Activated CD4-positive, alpha-beta T cell treated with anti-CD3 and anti-CD28 coated beads, Interleukin-10, Interleukin-2, amounts not matched to agents 100 ng/mL and 50 ng/mL, durations not matched to agents 16 hours and 8 hours (primary cell): ENCODE data around the gene PSMG3.
A peak's percentile ranks its signal among the peaks of the same experiment; 100 is the strongest.

Source experiments
- DNase-seq: peaks from one replicate; pipeline ENCODE4 v3.0.0-alpha.2; 2020

Gene PSMG3

DNA sequence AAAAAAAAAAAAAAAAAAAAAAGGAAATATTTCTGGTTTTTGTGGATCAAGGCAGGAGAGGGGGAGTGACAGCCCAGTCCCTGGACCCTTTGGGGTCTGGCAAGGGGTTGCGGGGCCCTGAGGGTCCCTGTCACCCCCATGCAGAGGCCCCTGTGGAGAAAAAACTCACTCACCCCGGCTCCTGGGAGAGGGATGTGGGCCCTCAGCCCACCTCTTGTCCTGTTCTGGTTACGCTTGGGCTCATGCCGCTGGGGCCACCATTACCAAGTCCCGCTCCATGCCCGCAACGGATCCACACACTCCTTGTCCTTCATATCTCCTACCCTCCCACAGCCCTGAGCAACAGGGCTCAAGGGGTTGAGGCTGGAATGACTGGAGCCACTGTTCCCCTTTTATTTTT, 12.8 kb downstream of the PSMG3 start:
- no peak for DNase-seq

DNA sequence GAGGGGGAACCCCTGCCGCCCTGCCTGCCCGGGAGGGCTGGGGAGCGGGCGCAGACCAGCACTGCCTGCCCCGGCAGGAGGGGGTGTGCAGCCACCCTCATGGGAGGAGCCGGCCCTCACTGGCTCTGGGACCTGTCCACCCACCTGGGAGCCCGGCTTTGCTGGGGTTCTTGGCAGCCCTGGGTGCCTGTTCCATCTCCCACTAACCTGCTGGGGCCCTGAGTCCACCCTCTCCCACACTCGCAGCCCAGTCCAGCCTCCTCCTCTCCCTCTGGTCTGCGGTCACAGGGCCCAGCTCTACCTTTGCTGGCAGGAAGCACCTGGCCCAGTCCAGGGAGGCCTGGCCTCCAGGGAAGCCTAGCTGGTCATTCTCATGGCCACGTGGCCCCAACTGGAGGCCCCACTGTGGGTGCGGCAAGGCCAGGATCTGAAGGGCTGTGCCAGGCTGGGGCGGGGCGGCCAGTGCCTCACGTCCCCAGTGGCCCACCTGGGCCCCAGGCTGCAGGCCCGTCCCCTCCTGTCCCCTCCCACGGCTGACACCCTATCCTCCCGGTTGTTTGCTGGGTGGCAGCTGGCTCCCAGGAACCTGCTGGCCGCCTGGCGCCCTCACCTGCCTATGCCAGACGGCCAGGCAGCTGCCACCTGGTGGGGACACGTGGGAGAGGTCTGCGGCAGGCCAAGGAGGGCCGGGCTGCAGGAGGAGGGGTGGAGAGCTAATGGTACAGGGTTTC, 13.9 kb downstream of the PSMG3 start, which contains the start of gene TMEM184A:
TSS of gene TMEM184A (minus strand) at position 393 of the 731 bp plus-strand sequence. CDS start 721 bp downstream, outside the sequence.
- peak; percentile 36 for DNase-seq

DNA sequence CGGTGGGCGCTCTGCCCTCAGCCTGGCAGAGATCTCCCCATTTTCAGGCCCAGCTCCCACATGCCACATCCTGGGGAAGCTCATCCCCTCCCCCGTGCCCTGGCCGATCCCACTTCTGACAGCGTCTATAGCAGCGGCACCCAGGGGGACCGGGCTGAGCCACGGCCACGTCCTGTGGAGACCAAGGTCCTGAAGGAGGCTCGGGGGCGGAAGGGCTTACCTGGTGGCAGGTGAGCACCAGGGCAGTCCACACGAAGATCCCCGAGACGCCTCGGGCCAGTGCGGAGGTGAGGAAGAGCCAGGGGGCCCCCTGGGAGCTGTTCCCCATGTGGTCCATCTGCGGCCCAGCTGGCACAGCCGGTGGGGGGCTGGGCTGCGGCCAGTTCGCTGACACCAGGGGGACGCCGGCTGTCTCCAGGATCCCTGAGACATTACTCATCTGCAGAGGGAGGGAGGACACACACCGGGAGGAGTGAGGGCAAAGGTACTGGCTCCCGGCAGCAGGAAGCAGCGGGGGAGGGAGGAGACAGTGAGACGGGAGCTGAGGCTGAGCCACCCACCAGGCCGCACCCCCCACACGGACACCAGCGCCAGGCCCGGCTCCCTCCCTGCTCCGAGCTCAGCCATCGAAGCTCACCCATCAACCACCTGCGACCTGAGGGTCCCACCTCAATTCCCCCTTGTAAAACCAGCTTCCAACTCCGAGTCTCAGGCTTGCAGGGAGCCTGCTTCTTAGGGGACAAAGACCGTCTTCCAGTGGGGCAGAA, 14.6 kb downstream of the PSMG3 start:
- DNase-seq: no peak

DNA sequence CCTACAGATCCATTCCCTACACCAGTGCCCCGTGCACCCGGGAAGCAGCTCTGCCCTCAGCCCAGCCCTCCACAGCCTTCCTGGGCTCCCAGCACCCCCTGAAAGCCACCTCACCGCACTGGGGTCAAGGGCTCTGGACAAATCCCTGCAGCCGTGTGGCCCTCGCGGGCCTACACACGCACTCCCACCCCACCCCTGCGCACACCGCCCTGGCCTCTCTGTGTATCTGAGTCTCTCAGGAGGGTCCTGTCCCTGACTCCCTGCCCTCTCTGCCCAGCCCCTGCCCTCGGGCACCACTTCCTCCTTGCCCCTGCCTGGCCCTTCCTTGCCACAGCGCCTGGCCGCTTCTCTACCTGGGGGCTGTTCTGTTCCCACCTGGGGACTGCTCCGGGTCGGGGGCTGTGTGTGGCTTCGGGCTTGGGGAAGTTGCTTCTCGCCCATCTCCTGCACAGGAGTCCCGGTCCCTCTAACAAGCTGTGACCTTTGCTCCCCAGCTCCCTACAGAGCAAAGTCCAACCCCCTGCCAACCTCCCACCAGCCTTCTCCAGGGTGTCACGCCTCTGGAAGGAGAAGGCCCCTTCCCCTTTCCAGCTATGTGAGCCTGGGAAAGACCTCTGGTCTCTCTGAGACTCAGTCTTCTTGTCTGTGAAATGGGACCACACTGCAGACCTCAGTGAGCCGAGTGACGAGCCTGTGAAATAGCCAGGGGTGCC, 15.3 kb downstream of the PSMG3 start:
- no peak for DNase-seq

DNA sequence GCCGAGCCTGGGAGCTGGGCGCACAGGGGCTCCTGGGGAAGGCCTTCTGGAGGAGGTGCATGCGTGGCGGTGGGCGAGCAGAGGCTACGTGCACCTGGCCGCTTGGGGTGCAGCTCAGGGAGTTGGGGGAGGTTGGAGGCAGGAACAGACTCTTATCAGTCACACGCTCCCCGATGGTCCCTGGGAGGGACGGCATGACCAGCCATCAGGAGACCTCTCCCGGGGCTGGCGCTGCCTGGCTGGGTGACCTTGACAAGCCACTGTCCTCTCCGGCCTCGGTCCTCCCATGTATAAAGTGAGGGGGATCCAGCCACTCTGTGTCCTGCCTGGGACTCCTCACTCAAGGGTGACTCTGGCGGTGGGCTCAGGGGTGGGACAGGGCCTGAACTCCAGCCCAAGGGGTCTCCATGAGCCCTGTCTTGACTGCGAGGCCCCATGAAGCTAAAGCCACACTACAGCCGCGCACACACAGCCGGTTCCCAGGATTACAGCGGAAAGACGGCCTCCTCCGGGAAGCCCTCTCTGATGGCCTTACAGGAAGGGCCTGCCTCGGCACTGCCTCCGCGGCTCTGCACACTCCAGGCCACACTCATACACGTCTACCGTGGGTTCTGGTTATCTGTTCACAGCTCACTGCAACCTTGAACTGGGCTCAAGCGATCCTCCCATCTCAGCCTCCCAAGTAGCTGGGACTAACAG, 16.2 kb downstream of the PSMG3 start:
- DNase-seq: no peak

DNA sequence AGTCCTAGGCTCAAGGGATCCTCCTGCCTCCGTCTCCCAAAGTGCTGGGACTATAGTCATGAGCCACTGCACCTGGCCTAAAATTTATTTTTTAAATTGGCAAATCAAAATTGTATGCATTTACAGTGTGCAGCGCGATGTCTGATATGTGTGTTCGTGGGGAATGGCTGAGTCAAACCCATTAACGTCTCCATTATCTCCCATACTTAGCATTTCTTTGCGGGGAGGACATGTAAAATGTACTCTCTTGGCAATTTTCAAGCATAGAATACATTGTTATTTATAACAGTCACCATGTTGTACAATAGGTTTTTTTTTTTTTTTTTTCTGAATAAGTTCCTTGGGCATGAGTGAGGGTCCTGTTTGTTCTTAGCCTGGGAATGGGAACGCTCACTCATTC, 17.6 kb downstream of the PSMG3 start:
- no peak for DNase-seq

DNA sequence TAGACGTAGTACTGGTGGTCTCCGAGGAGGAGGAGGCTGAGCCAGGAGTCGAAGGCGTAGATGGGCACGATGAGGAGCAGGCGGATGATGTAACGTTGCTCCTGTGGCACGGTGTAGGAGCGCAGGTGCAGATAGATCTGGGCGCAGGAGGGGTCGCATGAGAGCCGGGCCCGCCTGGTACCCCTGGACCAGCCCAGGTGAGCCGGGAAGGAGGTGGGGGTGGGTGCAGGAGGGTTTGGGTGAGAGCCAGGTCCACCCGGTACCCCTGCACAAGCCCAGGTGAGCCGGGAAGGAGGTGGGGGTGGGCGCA, 19.0 kb downstream of the PSMG3 start:
- DNase-seq: no peak

DNA sequence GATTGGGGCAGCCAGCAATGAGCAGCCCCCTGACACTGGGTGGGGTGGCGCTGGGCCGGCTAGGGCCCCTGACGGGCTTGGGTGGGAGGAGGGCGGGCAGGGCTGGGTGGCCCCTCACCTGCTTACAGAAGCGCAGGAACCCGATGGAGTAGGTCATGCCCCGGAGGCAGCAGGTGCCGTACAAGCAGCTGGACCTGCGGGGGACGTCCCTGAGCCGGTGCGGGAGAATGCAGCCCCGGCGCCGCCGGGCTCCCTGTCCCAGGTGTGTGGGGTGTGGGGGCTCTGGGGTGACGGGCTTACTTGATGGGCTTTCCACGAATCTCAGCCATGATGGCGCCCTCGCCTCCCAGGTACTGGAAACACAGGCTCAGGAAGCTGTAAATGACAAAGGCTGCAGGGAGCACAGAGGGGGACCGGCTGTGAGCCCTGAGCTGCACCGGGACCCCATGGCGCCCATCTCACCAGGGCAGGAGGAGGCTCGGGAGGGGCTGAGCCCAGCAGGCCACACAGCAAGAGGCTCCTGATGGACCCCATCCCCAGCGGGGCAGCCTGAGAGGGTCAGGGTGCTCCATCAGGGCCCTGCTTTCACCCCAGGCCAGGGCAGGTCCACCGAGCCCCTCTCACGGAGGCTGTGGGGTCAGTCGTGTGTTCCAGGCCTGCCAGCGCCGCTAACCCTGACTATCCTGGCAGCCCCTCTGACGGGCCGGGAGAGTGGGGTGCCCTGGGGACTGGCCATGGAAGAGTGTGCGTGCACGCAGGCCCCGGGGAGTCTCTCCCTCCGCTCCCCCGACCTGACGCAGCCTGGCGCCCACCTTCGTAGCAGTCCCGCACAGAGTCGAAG, 19.6 kb downstream of the PSMG3 start:
- DNase-seq: no peak

DNA sequence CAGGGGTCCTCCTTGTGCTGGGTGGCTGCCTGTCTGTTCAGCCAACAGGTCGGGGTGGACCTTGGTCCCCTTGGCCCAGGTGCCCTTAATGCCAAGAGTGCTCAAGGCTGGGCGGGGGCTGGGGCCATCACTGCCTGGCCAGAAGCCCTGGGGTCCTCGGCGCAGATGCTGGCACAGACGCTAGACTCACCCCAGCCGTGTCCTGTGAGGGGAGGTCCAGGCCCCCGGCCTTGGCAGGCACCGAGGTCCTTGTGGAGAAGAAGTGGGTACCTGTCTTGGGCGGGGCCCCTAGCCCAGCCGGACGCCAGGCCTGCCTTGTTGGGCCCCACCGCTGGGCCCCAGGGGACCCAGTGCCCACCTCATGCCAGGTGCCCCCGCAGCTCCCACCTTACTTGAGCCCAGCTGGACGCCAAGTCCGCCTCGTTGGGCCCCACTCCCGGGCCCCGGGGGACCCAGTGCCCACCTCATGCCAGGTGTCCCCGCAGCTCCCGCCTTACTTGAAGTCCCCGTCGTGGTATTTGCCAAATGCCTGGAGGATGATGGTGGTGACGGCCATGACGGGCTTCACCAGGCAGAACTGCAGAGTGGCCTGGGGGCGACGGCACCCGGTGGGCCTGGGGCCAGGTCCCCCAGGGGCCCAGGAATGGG, 20.4 kb downstream of the PSMG3 start:
- no peak for DNase-seq

DNA sequence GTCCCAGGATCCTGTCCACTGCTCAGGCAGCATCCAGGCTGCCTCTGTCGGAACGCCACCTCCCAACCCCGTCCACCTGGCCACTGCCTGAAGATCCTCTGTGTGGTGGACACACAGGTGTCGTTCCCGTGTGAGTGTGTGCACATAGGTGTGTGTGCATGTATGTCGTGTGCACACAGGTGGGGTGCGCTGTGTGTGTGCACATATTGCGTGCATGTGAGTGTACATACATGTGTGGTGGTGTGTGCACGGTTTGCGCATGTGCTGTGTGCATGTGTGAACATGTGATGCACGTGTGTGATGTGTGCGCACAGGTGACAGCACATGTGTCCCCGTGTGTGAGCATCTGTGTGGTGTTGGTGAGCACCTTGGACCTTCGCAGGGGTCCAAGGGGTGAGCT, 20.9 kb downstream of the PSMG3 start:
- DNase-seq: no peak

DNA sequence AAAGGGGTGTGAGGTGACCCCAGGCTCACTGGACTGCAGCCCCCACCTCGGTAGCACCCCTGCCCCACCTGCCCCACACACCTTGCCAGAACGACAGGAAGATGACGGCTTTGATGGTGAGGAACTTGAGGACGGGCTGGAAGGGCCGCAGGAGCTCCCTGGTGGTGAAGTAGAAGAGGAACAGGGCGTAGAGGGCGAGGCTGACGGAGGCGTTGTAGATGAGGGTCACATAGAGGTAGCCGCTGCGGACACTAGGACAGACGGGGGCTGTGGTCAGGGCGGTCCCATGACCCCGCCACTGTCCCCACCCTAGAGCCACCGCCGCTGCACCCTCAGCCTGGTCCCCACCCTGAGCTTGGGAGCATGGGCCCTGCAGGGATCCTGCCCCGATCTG, 21.4 kb downstream of the PSMG3 start:
- DNase-seq: peak; percentile 20

DNA sequence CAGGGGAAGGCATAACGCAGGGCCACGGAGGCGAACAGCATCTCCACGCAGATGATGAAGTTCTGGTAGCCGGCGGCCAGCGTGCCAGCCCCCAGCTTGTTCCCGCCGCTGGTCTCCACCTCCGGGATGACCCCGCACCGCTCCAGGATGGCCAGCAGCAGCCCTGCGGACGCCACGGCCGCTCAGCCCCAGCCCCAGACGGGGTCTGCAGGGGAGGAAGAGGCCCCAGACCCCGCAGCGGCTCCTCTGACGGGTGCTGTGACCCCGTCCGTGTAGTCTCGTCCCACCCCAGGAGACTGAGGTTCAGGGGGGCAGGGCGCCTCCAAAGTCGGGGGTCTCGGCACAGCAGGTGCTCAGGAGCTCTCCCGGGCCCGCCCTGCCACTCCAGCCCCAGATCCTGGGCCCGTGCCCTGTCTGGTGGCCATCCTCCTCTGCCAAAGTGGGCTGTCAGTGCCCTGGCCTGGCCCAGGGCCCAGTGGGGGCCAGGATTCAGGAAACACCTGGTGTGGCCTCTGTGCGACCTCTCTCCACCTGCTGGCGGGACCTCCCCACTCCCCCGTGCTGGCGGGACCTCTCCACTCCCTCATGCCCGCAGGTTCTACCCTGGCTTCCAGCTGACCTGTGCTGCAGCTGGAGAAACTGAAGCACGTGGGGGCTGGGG, 21.9 kb downstream of the PSMG3 start:
- no peak for DNase-seq

DNA sequence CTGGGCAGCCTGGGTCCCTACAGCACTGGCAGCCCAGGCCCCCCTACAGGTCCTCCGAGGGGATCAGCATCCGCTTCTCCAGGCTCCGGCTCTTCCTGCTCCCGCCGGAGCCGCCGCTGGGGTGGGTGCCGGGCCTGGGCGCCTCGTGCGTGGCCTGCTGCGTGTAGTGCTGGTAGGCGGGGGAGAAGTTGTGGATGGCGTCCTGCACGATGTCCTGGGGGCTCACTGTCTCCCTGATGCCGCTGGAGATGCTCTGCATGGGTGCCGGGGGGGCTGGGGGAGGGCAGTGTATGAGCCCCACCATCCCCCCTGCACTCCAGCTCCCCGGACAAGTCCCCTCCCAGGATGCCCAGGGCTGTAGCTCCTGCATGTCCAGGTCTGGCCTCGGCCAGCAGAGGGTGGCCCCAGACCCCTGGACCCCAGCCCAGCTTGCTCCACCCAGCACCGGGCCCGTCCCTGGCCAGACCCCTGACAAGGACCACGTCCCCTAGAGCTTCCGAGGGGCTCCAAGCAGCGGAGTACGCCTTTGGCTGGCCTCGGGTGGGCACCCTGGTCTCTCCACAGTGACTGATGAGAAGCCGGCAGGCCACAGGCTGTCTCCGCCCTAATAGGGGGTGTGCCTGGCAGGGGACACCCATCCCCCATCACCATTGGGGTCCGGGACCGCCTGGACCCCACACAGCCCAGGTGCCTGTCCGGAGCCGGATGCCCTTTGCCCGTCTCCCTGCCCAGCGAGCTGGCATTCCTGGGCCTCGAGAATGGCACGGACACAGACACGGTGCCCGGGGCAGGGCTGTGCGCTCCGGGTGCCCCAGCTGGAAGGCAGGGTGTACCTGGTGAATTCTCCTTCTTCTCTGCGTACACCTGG, 22.7 kb downstream of the PSMG3 start:
- DNase-seq: no peak

DNA sequence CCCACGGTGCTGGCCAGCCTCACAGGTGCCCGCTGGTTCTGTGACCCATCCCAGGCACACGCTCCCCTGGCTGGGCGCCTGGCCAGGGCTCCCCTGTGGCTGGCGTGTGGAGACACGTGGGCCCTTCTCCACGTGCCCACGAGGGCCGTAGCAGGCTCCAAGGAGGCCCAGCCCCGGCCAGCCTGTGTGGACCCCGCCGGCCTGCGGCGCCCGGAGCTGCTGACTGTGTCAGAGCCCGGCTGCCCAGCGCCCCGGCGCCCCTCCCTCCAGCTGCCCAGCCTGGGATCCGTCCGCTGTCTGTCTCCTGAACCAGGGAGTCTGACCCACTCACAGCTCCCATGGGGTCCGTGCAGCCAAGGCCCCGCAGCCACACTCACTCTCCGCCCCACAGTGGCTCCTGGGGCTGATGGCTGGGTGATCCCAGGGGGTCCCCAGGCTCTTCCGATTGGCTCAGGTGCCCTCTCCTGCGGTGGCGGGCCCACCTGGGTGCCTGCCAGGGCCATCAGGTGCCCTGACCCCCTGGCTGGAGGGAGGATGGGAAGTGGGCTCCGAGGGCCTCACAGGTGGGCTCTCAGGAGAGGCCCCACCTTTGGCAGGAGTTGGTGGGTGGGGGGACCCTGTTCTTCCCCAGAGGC, 23.4 kb downstream of the PSMG3 start:
- no peak for DNase-seq

DNA sequence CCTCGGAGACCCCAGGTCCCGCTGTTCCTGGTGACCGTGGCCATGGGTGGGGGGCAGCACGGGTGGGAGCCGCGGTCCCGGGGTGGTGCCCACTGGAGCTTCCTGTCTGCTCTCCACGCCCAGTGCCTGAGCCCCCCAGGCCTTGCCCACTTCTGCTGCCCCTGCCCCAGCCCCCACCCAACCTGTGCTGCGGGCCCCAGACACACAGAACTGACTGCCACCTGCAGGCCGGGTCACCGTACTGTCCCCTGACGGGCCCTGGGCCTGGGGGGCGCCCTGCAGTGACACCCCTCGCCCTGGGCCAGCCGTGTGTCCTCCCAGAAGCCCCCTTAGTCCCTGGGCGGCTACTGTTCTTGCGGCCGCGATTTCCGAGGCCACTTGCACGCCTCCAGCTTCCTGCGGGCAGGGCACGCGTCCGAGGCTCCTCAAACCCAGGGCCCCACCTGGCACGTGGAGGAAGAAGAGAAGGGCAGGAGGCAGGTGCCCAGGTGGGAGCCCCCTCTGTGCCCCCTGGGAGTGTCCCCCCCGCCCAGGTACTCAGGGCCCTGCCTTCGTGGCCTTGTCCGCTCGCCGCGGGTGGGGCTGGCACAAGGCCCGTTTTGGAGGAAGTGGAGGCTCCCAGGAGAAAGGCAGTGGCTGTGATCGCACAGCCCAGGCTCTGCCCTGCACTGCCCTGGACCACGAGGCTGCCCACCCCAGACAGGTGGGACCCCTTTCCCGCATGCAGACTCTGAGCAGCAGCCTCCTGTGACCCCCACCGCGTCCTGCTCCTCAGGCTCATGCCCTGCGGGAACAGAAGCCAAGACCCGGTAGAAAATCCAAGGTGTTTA, 24.2 kb downstream of the PSMG3 start:
- DNase-seq: no peak

DNA sequence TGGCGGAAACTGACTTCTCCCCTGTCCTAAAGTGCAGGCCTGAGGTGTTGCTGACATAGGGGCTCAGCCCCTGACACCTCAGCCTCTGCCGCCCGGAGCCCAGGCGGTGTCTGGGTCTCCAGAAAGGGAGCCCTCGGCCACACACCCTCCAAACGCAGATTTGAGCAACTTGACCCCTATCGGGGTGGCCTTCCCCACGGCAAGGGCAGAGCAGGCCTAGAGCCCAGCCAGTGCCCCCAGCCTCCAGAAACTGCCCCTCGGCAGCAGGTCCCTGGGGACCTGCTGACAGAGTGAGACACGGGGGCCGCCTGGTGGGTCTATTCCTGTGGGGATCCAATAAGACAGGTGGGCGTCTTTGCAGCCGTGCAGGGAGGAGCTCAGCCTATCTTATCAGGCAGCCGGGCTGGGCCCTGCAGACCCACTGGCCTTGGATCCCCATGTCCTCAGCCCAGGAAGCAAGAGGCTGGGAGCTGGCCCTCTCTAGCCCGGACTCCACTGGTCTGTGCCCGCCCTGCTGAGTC, 24.9 kb downstream of the PSMG3 start:
- DNase-seq: no peak

DNA sequence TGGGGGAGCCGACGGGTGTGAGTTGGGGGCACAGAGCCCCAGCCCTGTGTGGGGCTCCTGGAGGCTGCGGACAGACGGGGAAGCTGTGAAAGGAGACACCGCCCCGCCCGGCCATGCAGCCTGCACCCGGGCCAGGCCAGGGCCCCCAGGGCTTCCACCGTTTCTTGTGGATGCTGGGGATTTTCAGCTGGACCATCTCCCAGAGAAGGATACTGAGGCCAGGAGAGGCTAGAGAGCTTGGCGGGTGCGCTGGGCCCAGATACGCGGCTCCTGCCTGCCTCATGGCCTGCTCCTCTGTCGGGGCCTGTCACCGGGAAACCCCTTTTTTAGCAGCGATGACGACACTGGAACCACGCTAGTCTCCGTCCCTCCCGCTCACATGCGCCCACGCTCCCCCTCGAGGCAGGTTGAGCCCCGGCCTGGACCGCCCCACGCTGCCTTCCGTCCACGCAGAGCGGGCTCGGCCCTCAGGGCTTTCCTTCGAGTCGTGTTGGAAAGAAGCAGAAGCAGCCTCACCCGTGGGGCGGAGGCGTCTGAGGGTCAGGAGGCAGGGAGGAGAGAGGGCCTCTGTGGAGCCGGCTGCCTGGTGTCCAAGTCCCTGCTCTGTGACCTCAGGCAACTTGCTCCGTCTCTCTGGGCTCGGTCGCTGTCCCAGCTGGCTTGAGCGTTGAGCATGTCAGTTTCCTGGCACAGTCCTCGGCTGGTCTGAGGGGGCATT, 25.5 kb downstream of the PSMG3 start:
- no peak for DNase-seq

DNA sequence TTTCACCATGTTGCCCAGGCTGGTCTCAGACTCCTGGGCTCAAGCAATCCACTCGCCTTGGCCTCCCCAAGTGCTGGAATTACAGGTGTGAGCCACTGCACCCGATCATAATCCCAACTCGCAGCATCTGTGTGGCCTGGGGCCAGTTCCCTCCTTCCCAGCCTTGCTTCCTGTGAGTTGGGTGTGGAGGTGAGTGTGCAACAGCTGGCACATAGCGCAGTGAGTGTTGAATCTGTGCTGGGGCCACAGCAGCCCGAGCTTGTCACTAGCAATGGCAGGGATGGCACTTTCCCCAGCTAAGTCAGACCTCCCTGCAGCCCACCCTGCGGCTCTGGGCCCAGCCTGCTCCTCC, 26.0 kb downstream of the PSMG3 start:
- no peak for DNase-seq
